K562 (cell line): Measurements from ENCODE around the gene UBFD1. TPM values are rescaled to one million over a fixed set of nuclear protein-coding genes. Genes with fewer than 3 reads are reported as not detected.

ENCODE experiments used
- ARID3A ChIP-seq: IDR thresholded peaks from 2 replicates; pipeline ENCODE4 v1.6.1; 2012; ENCODE audit warnings: low read depth, low read length, improper control_type of control experiment, borderline replicate concordance
- ATF7 ChIP-seq: fragments of 450-650 bp; IDR thresholded peaks from 2 replicates; pipeline ENCODE4 v1.7.1; 2014; ENCODE audit warnings: mild to moderate bottlenecking, moderate library complexity
- BRD9 ChIP-seq: fragments of 450-650 bp; IDR thresholded peaks from 2 replicates; pipeline ENCODE4 v1.6.1; 2018; ENCODE audit warnings: low read depth; ENCODE audit not compliant: partially characterized antibody
- CCNT2 ChIP-seq: IDR thresholded peaks from 2 replicates; pipeline ENCODE4 v1.6.1; 2011; ENCODE audit warnings: borderline replicate concordance, low read depth, mild to moderate bottlenecking, moderate library complexity, mixed read lengths, low read length; ENCODE audit not compliant: insufficient read length; ENCODE audit errors: extremely low read depth
- CREB3L1 ChIP-seq: fragments of 450-650 bp; IDR thresholded peaks from 2 replicates; pipeline ENCODE4 v1.6.1; 2014; ENCODE audit warnings: low read depth, mild to moderate bottlenecking, moderate library complexity, borderline replicate concordance
- DDX20 ChIP-seq: fragments of 450-650 bp; IDR thresholded peaks from 2 replicates; pipeline ENCODE4 v1.6.1; 2016; ENCODE audit warnings: missing genetic modification characterization, low read depth, mild to moderate bottlenecking, missing compliant biosample characterization, moderate library complexity
- DPF2 ChIP-seq: fragments of 450-650 bp; IDR thresholded peaks from 2 replicates; pipeline ENCODE4 v1.6.1; 2016
- EHMT2 ChIP-seq: fragments of 450-650 bp; IDR thresholded peaks from 2 replicates; pipeline ENCODE4 v1.6.1; 2018; ENCODE audit warnings: antibody characterized with exemption
- FIP1L1 ChIP-seq: fragments of 200-400 bp; formaldehyde crosslinking; IDR thresholded peaks from 2 replicates; pipeline ENCODE4 v1.6.1; 2018; ENCODE audit warnings: mild to moderate bottlenecking, low read depth, low read length; ENCODE audit not compliant: poor library complexity, severe bottlenecking
- FOXA3 ChIP-seq, 2 experiments: fragments of 450-650 bp in 1 of 2; sonication (generic) in 1 of 2; formaldehyde crosslinking; IDR thresholded peaks in 1 of 2; conservative IDR thresholded peaks in 1 of 2; 2 replicates each; pipeline versions ENCODE4 v1.4.0 to v1.8.0; 2020 to 2022; ENCODE audit warnings: mild to moderate bottlenecking in 2 of 2, missing genetic modification reagents in 1 of 2
- HMG20A ChIP-seq: fragments of 450-650 bp; formaldehyde crosslinking; conservative IDR thresholded peaks from 2 replicates; pipeline ENCODE4 v1.4.0; 2020; ENCODE audit warnings: mild to moderate bottlenecking, mixed read lengths
- KLF13 ChIP-seq: fragments of 450-650 bp; IDR thresholded peaks from 2 replicates; pipeline ENCODE4 v1.6.1; 2016; ENCODE audit warnings: missing genetic modification characterization, low read depth, mild to moderate bottlenecking, missing compliant biosample characterization, moderate library complexity, borderline replicate concordance
- KLF6 ChIP-seq: fragments of 250-450 bp; sonication (Bioruptor Pico); IDR thresholded peaks from 2 replicates; pipeline ENCODE4 v1.4.0; 2020; ENCODE audit warnings: mild to moderate bottlenecking, moderate library complexity, borderline replicate concordance
- NUFIP1 ChIP-seq: fragments of 450-650 bp; IDR thresholded peaks from 2 replicates; pipeline ENCODE4 v1.6.1; 2018; ENCODE audit not compliant: partially characterized antibody
- PHB ChIP-seq: fragments of 250-450 bp; sonication (Bioruptor Pico); IDR thresholded peaks from 2 replicates; pipeline ENCODE4 v1.5.0; 2021
- POLR3A ChIP-seq: IDR thresholded peaks from 2 replicates; pipeline ENCODE4 v1.6.1; 2011; ENCODE audit warnings: borderline replicate concordance, mild to moderate bottlenecking, moderate library complexity; ENCODE audit not compliant: insufficient read length, insufficient read depth; ENCODE audit errors: extremely low read depth
- SMARCC2 ChIP-seq: fragments of 450-650 bp; IDR thresholded peaks from 2 replicates; pipeline ENCODE4 v1.6.1; 2017; ENCODE audit warnings: antibody characterized with exemption, moderate library complexity, mild to moderate bottlenecking, low read depth
- TEAD2 ChIP-seq: fragments of 450-650 bp; IDR thresholded peaks from 2 replicates; pipeline ENCODE4 v1.6.1; 2016; ENCODE audit warnings: missing genetic modification characterization, control low read depth, missing compliant biosample characterization
- ZFP1 ChIP-seq: fragments of 450-650 bp; formaldehyde crosslinking; IDR thresholded peaks from 2 replicates; pipeline ENCODE4 v1.4.0; 2020; ENCODE audit warnings: mild to moderate bottlenecking, mixed read lengths
- ZFP36 ChIP-seq: fragments of 150-350 bp; IDR thresholded peaks from 2 replicates; pipeline ENCODE4 v1.6.1; 2018; ENCODE audit warnings: low read length, low read depth; ENCODE audit not compliant: partially characterized antibody
- ZNF347 ChIP-seq: fragments of 450-650 bp; formaldehyde crosslinking; IDR thresholded peaks from 2 replicates; pipeline ENCODE4 v1.4.0; 2020; ENCODE audit warnings: low read depth, mild to moderate bottlenecking, moderate library complexity
- ZNF507 ChIP-seq: conservative IDR thresholded peaks from 2 replicates; pipeline ENCODE4 v1.6.1; 2017; ENCODE audit warnings: missing genetic modification characterization, missing compliant biosample characterization
- ZNF57 ChIP-seq: fragments of 450-650 bp; formaldehyde crosslinking; IDR thresholded peaks from 2 replicates; pipeline ENCODE4 v1.4.0; 2020; ENCODE audit warnings: mild to moderate bottlenecking, moderate library complexity
- polyA plus RNA-seq, 8 experiments: library from polyadenylated mRNA; depleted of rRNA in 4 of 8; stranded (reverse) in 5 of 8; unstranded in 3 of 8; fragments of >200 nt; fragmentation: Nextera tagmentation in 2 of 8; fragmentation: Illumina TruSeq in 1 of 8; extraction: Ambion mirVana in 2 of 8; extraction: Trizol in 1 of 8; gene quantifications; 2 replicates each; pipeline versions ENCODE4 v1.2.1 to v1.2.3, GENCODE V29; 2011 to 2014; ENCODE audit warnings: inconsistent platforms in 1 of 8, missing spikeins in 1 of 8
- total RNA-seq, 7 experiments: library from RNA; depleted of rRNA in 6 of 7; stranded (reverse); fragments of >200 nt in 6 of 7; fragmentation: Illumina TruSeq in 2 of 7; extraction: Trizol in 2 of 7; gene quantifications; 2 replicates each; pipeline versions ENCODE4 v1.2.1 to v1.2.3, GENCODE V29; 2011 to 2021; ENCODE audit warnings: low replicate concordance in 1 of 7
- TF ChIP-seq, protein P1 (sequence below): fragments of 250-450 bp; sonication (Bioruptor Pico); IDR thresholded peaks from 2 replicates; pipeline ENCODE4 v1.5.1; 2021; ENCODE audit warnings: mild to moderate bottlenecking

Gene UBFD1
- total and polyA plus RNA-seq, 9 of the 15 experiments (the other 6 are each of a cell fraction or from before 2014, with no cell fraction given): 10.7 to 66.2 (median 34.0) TPM

- TF ChIP-seq ZNF347 (CRISPR knock-in tag) (peak; percentile 96), ARID3A (0 out of 2 replicates have a peak, but pooled peaks have one; percentile 9), PHB (no peak), SMARCC2 (peak; percentile 72; the same call in 1 of the 2 replicates), DDX20 (tag) (peak; percentile 99), TEAD2 (peak; percentile 99), CREB3L1 (peak; percentile 56; the same call in 1 of the 2 replicates), ZFP36 (no peak), POLR3A (no peak), BRD9 (peak; percentile 75), HMG20A (CRISPR knock-in tag) (peak; percentile 90), ZNF57 (CRISPR knock-in tag) (peak; percentile 93), EHMT2 (peak; percentile 73; the same call in 1 of the 2 replicates), DPF2 (peak; percentile 88), KLF6 (CRISPR knock-in tag) (peak; percentile 100), ZFP1 (CRISPR knock-in tag) (peak; percentile 93), FOXA3 (CRISPR knock-in tag; conservative IDR thresholded peaks at IDR 0.05 in 1 of 2, IDR thresholded peaks at IDR 0.05 in 1 of 2) (peak; percentile 67 to 84; a peak in 3 of 4 replicates), FIP1L1 (no peak), ZNF507 (tag) (peak; percentile 70), ATF7 (peak; percentile 88), KLF13 (peak; percentile 99), CCNT2 (no peak), NUFIP1 (peak; percentile 99)
- TF ChIP-seq, protein P1, sequence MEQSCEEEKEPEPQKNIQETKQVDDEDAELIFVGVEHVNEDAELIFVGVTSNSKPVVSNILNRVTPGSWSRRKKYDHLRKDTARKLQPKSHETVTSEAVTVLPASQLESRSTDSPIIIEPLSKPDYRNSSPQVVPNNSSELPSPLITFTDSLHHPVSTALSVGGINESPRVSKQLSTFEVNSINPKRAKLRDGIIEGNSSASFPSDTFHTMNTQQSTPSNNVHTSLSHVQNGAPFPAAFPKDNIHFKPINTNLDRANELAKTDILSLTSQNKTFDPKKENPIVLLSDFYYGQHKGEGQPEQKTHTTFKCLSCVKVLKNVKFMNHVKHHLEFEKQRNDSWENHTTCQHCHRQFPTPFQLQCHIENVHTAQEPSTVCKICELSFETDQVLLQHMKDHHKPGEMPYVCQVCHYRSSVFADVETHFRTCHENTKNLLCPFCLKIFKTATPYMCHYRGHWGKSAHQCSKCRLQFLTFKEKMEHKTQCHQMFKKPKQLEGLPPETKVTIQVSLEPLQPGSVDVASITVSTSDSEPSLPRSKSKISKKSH (CRISPR knock-in tag): 0 out of 2 replicates have a peak, but pooled peaks have one; percentile 65
Measured at GRCh38 chr16:23597003-23597756, 39.7 kb downstream of the UBFD1 start (continued).
